HCT116 (cell line): ENCODE data around the gene PSAP. TPM values are rescaled to one million over a fixed set of nuclear protein-coding genes. Genes with fewer than 3 reads are reported as not detected.

Source experiments
- ATAC-seq: fragments of 200-7000 bp; cut with Tn5 transposase; 2 replicates; pipeline ENCODE4 v1.9.1; 2020; ENCODE audit warnings: mild to moderate bottlenecking, moderate library complexity
- BruUV-seq: library from RNA; stranded (reverse); fragments of 400-500 nt; replicated peaks from 2 replicates; lab custom pipeline; 2021; lab: Mats Ljungman, UMichigan
- CTCF ChIA-PET: fragments of 300-600 bp; sonication (Branson Sonifier 250); formaldehyde crosslinking; loops from one replicate; lab custom pipeline; 2021; ENCODE audit warnings: antibody characterized with exemption; lab: Charles Lee
- POLR2A ChIA-PET: fragments of 300-600, 350-600 bp; sonication (Branson Sonifier 250); formaldehyde crosslinking; loops from one replicate; lab custom pipeline; 2021; ENCODE audit warnings: antibody characterized with exemption; lab: Charles Lee
- RAD21 ChIA-PET, 2 experiments: fragments of 300-600 bp; sonication (Branson Sonifier 250); formaldehyde crosslinking; loops; one replicate each; lab custom pipeline; 2023; ENCODE audit warnings: low total read pairs in 2 of 2; ENCODE audit not compliant: uncharacterized antibody in 2 of 2, unreplicated experiment in 2 of 2, low non-redundant PET in 1 of 2; lab: Charles Lee
- DNase-seq: peaks from one replicate; pipeline ENCODE4 v3.0.0-alpha.2; 2010; ENCODE audit warnings: low read depth, low spot score
- H2AFZ ChIP-seq: fragments of 200-600 bp; shearing (Covaris generic), sonication (generic); 2 replicates; pipeline ENCODE4 v1.6.1; 2017; ENCODE audit warnings: low read depth, mixed run types, mixed read lengths, antibody characterized with exemption, low read length; ENCODE audit not compliant: poor library complexity, severe bottlenecking
- H3K27ac ChIP-seq: 2 replicates; pipeline ENCODE4 v1.5.1; 2012; ENCODE audit warnings: low read depth, low read length
- H3K27me3 ChIP-seq: fragments of 200-600 bp; sonication (generic); 2 replicates; pipeline ENCODE4 v1.6.1; 2016; ENCODE audit warnings: mixed run types, low read length, mixed read lengths; ENCODE audit not compliant: insufficient read depth
- H3K36me3 ChIP-seq, 2 experiments: fragments of 200-500 bp in 1 of 2; fragments of 200-600 bp in 1 of 2; sonication (Bioruptor generic) in 1 of 2; sonication (generic) in 1 of 2; 2 replicates each; pipeline versions ENCODE4 v1.5.1 to v1.6.1; 2014 to 2016; ENCODE audit warnings: low read length in 2 of 2, inconsistent platforms in 1 of 2, mixed read lengths in 1 of 2, mixed run types in 1 of 2; ENCODE audit not compliant: insufficient read depth in 2 of 2, control insufficient read depth in 1 of 2
- H3K4me1 ChIP-seq, 2 experiments: fragments of 200-600 bp in 1 of 2; sonication (generic) in 1 of 2; 2 replicates each; pipeline versions ENCODE4 v1.5.1 to v1.6.1; 2012 to 2017; ENCODE audit warnings: low read length in 2 of 2, inconsistent platforms in 1 of 2, mild to moderate bottlenecking in 1 of 2, mixed read lengths in 1 of 2, mixed run types in 1 of 2, moderate library complexity in 1 of 2; ENCODE audit not compliant: insufficient read depth in 2 of 2, control insufficient read depth in 1 of 2
- H3K4me2 ChIP-seq: fragments of 200-600 bp; sonication (generic); 2 replicates; pipeline ENCODE4 v1.6.1; 2017; ENCODE audit warnings: mixed run types, low read length, mixed read lengths
- H3K4me3 ChIP-seq, 2 experiments: fragments of 200-600 bp in 1 of 2; sonication (generic) in 1 of 2; replicated peaks in 1 of 2; 2 replicates each; pipeline ENCODE4 v1.5.1; 2011 to 2016; ENCODE audit warnings: low read length in 2 of 2, control low read depth in 1 of 2, low read depth in 1 of 2, mild to moderate bottlenecking in 1 of 2, mixed read lengths in 1 of 2, mixed run types in 1 of 2
- H3K79me2 ChIP-seq: fragments of 200-600 bp; sonication (generic); 2 replicates; pipeline ENCODE4 v1.6.1; 2017; ENCODE audit warnings: mild to moderate bottlenecking, mixed run types, low read length, moderate library complexity, mixed read lengths; ENCODE audit not compliant: insufficient read depth
- H3K9ac ChIP-seq: fragments of 200-600 bp; sonication (generic); 2 replicates; pipeline ENCODE4 v1.6.1; 2016; ENCODE audit warnings: low read length, mixed read lengths
- H3K9me2 ChIP-seq: fragments of 200-600 bp; sonication (generic), shearing (Covaris generic); 2 replicates; pipeline ENCODE4 v1.6.1; 2017; ENCODE audit warnings: mixed run types, mild to moderate bottlenecking, moderate library complexity; ENCODE audit not compliant: insufficient read depth
- H3K9me3 ChIP-seq, 2 experiments: fragments of 200-500 bp in 1 of 2; fragments of 200-600 bp in 1 of 2; sonication (Bioruptor generic) in 1 of 2; sonication (generic) in 1 of 2; 2 replicates each; pipeline ENCODE4 v1.6.1; 2014 to 2017; ENCODE audit warnings: low read length in 2 of 2, mixed read lengths in 2 of 2, inconsistent platforms in 1 of 2, low read depth in 1 of 2, mild to moderate bottlenecking in 1 of 2, mixed run types in 1 of 2, moderate library complexity in 1 of 2; ENCODE audit not compliant: control insufficient read depth in 1 of 2, insufficient read depth in 1 of 2
- H4K20me1 ChIP-seq: fragments of 200-600 bp; sonication (generic), shearing (Covaris generic); 2 replicates; pipeline ENCODE4 v1.6.1; 2017; ENCODE audit warnings: mixed run types, mild to moderate bottlenecking, moderate library complexity; ENCODE audit not compliant: insufficient read depth
- CBX3 ChIP-seq: IDR thresholded peaks from 2 replicates; pipeline ENCODE4 v1.6.1; 2012; ENCODE audit warnings: low read depth
- CTCF ChIP-seq, 3 experiments: fragments of 200-600 bp in 1 of 3; sonication (generic) in 1 of 3; IDR thresholded peaks in 2 of 3; conservative IDR thresholded peaks in 1 of 3; 2 replicates each; pipeline ENCODE4 v1.5.1; 2012 to 2017; ENCODE audit warnings: low read depth in 2 of 3, low read length in 2 of 3, antibody characterized with exemption in 1 of 3, borderline replicate concordance in 1 of 3, control low read depth in 1 of 3, mild to moderate bottlenecking in 1 of 3, mixed read lengths in 1 of 3, mixed run types in 1 of 3, moderate library complexity in 1 of 3; ENCODE audit not compliant: insufficient read depth in 1 of 3
- EZH2 ChIP-seq: fragments of 200-600 bp; sonication (generic); IDR thresholded peaks from 2 replicates; pipeline ENCODE4 v1.6.1; 2017; ENCODE audit warnings: antibody characterized with exemption, mixed run types
- FOSL1 ChIP-seq: IDR thresholded peaks from 2 replicates; pipeline ENCODE4 v1.6.1; 2012; ENCODE audit warnings: low read depth
- JUND ChIP-seq: IDR thresholded peaks from 2 replicates; pipeline ENCODE4 v1.6.1; 2012
- POLR2A ChIP-seq: IDR thresholded peaks from 2 replicates; pipeline ENCODE4 v1.7.0; 2011; ENCODE audit warnings: borderline replicate concordance; ENCODE audit not compliant: insufficient read depth, insufficient read length; ENCODE audit errors: extremely low read depth
- RAD21 ChIP-seq: IDR thresholded peaks from 2 replicates; pipeline ENCODE4 v1.6.1; 2012; ENCODE audit warnings: low read depth, mild to moderate bottlenecking
- REST ChIP-seq: IDR thresholded peaks from 2 replicates; pipeline ENCODE4 v1.6.1; 2012; ENCODE audit warnings: low read depth
- SP1 ChIP-seq: IDR thresholded peaks from 2 replicates; pipeline ENCODE4 v1.6.1; 2012; ENCODE audit warnings: low read depth
- SRF ChIP-seq: IDR thresholded peaks from 2 replicates; pipeline ENCODE4 v1.6.1; 2012; ENCODE audit warnings: low read depth
- TCF7L2 ChIP-seq: IDR thresholded peaks from 2 replicates; pipeline ENCODE4 v1.7.0; 2011; ENCODE audit warnings: borderline replicate concordance, inconsistent platforms; ENCODE audit not compliant: insufficient read depth, insufficient read length; ENCODE audit errors: extremely low read depth
- intact Hi-C: fragments of 100-400 bp; cut with micrococcal nuclease; formaldehyde crosslinking; loops from 2 replicates; pipeline ENCODE4 v1.10.0; 2022
- total RNA-seq: library from RNA; stranded (reverse); gene quantifications from one replicate; pipeline ENCODE4 v1.2.1, GENCODE V29; 2021; ENCODE audit not compliant: unreplicated experiment

The PSAP gene
- total RNA-seq, 1 experiment from 2014 or later = 444 TPM

- TF ChIP-seq REST = no peak
- TF ChIP-seq CBX3 = no peak
- TF ChIP-seq SRF = no peak
- TF ChIP-seq POLR2A = no peak
- TF ChIP-seq CTCF (IDR thresholded peaks at IDR 0.05 in 2 of 3, conservative IDR thresholded peaks at IDR 0.05 in 1 of 3; ENCODE audit: borderline replicate concordance in 1 of 3, insufficient read depth in 1 of 3, low read depth in 2 of 3, low read length in 2 of 3) = no peak
- TF ChIP-seq TCF7L2 = no peak
- TF ChIP-seq FOSL1 = no peak
- TF ChIP-seq, all 23 proteins: peak for 0
Observed at GRCh38 chr10:71771204-71771603, 79.8 kb downstream of the PSAP start (continued).

GRCh38 chr10:71770789-71771188, 80.3 kb downstream of the PSAP start:
- H3K9me3 ChIP-seq = no peaks in the 10 kb centered on the region
- 0 out of 2 replicates have a peak, but pooled peaks cover 1% of the 10 kb centered on the region for H3K79me2 ChIP-seq
- H3K36me3 ChIP-seq = no peaks in the 10 kb centered on the region
- no peak overlapping the region for H2AFZ ChIP-seq
- no peaks in the 10 kb centered on the region for H3K27me3 ChIP-seq
- no peaks in the 10 kb centered on the region for H3K9me2 ChIP-seq
- peaks cover 71 to 90% of the 10 kb centered on the region in 2 experiments for H3K4me1 ChIP-seq
- POLR2A ChIA-PET = no interaction called here
- DNase-seq (no peak), ATAC-seq (no peak)
- no TSS peak for BruUV-seq
- CTCF ChIA-PET = no interaction called here
- H3K9ac ChIP-seq = no peak overlapping the region
- no peak overlapping the region for H3K27ac ChIP-seq
- RAD21 ChIA-PET = no interaction called here
- no peak overlapping the region for H3K4me3 ChIP-seq
- H3K4me2 ChIP-seq = 0 out of 2 replicates have a peak overlapping the region, but pooled peaks have one; percentile 85
- H4K20me1 ChIP-seq = no peaks in the 10 kb centered on the region
- no peak for TF ChIP-seq JUND
- no peak for TF ChIP-seq REST
- no peak for TF ChIP-seq SP1
- no peak for TF ChIP-seq CBX3
- TF ChIP-seq CTCF (IDR thresholded peaks at IDR 0.05 in 2 of 3, conservative IDR thresholded peaks at IDR 0.05 in 1 of 3; ENCODE audit: borderline replicate concordance in 1 of 3, insufficient read depth in 1 of 3, low read depth in 2 of 3, low read length in 2 of 3) = no peak
- no peak for TF ChIP-seq RAD21
- no peak for TF ChIP-seq TCF7L2
- TF ChIP-seq EZH2 = no peak
- intact Hi-C loops = loop anchor here (5.0 kb wide), 1 partner anchor 73 kb away; no protein-coding TSS in a partner anchor
